Subcutaneous adipose tissue (tissue), 4 donors: ENCODE data around the gene GSDMA. TPM values are rescaled to one million over a fixed set of nuclear protein-coding genes. Genes with fewer than 3 reads are reported as not detected.

Source experiments
- CTCF ChIP-seq: fragments of 450-650 bp; IDR thresholded peaks from one replicate; pipeline ENCODE4 v1.5.1; 2016; ENCODE audit warnings: low read depth, mild to moderate bottlenecking, control low read depth, antibody characterized with exemption, moderate library complexity
- total RNA-seq, 4 donors: library from RNA; depleted of rRNA; stranded (reverse); fragments of >200 nt; gene quantifications; one replicate each; pipeline ENCODE4 v1.1.0, GENCODE V29; 2016

GSDMA gene
- total RNA-seq, 4 donors from 2014 or later, result 1.3 to 9.0 (median 7.1) TPM; not detected in 1

GRCh38 chr17:39979016-39979670 lies 16.3 kb downstream of the GSDMA start:
- no peak for TF ChIP-seq CTCF

- TF ChIP-seq CTCF, result no peak
These were observed 17.1 kb downstream of the GSDMA start for GRCh38 chr17:39979893-39980350.

- TF ChIP-seq CTCF, result no peak
These were observed 17.8 kb downstream of the GSDMA start, which contains the start of gene PSMD3 for GRCh38 chr17:39980351-39981206. TSS of gene PSMD3 (plus strand) at chr17:39980807. CDS start at chr17:39980971, 164 bp downstream.

- no peak for TF ChIP-seq CTCF
These were observed 18.5 kb downstream of the GSDMA start for GRCh38 chr17:39981207-39981741.

GRCh38 chr17:39981766-39982375 lies 19.1 kb downstream of the GSDMA start:
- no peak for TF ChIP-seq CTCF

GRCh38 chr17:39988206-39988810 lies 25.5 kb downstream of the GSDMA start:
- TF ChIP-seq CTCF, result no peak
